ENCODE measurements around the gene ARNT2. TPM values are rescaled to one million over a fixed set of nuclear protein-coding genes. Genes with fewer than 3 reads are reported as not detected.
A peak's percentile ranks its signal among the peaks of the same experiment; 100 is the strongest.
"Not testable (repeated sequence)": the region's sequence is repeated elsewhere in the genome, so short reads cannot be mapped to it uniquely, and the experiment has no call there.

ARNT2 gene
- total RNA-seq (2014; rRNA removed; shearing (Covaris generic)) = 2.2 and 3.1 TPM in 2 replicates

DNA sequence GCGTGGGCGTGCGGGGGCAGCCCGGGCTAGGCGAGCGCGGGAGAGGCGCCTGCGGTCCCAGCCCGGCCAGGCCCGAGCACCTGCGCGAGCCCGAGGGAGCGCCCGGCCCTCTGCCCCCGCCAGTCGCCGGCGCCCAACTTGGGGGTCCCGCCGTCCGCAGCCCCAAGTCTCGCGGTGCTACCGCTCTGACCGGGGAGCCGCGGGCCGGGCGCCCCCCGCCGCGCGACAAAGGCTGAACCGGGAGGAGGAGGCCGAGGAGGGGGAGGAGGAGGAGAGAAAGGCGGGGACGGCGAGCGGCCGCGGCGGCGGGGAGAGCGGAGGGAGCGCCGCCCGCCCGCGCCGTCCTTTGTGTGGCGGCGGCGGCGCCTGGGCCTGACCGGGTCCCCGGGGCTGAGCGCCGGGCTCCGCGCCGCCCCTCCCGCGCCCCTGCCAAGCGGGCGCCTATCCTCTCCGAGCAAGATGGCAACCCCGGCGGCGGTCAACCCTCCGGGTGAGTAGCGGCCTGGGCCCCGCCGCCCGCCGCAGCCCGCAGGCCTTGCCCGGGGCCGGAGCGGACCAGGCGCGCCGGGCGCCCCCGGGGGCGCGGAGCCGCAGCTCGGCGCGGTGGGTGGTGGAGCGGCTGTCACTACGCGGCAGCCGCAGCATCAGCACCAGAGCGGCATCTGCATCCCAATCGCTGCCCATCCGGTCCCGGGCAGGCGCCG is at the start of gene ARNT2:
ARNT2 (plus strand) TSS at position 326 of the 704 bp plus-strand sequence; CDS start at position 460, 134 bp downstream.
- DNase-seq (ENCODE audit: low read depth) = no peak

GRCh38 chr15:80367094-80367493 is 37.1 kb upstream of the ARNT2 start:
- peak; percentile 15 for DNase-seq (ENCODE audit: low read depth)

DNA sequence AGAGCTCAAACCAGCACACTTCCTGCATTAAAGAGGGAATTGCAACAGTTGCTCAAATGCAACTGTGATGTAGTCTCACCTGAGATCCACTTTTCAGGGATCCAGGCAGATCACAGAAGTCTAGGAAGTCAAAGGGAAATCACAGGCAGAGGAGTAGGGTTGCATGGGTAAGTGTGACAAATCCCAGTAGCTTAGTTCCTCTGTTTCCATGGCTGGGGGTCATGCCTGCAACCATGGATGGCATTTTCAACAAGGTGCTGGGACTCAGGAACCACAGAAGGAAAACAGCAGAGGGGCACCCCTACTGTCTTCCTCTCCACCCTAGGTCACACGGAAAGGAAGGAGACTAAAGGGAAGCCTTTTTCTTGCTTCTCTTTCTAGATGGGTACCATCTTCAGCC is 36.5 kb upstream of the ARNT2 start:
- DNase-seq (ENCODE audit: low read depth) = no peak

- no peak for DNase-seq (ENCODE audit: low read depth)
Measured at GRCh38 chr15:80371924-80372323, 32.3 kb upstream of the ARNT2 start.

GRCh38 chr15:80374441-80374840 is 29.7 kb upstream of the ARNT2 start:
- DNase-seq (ENCODE audit: low read depth) = no peak

DNA sequence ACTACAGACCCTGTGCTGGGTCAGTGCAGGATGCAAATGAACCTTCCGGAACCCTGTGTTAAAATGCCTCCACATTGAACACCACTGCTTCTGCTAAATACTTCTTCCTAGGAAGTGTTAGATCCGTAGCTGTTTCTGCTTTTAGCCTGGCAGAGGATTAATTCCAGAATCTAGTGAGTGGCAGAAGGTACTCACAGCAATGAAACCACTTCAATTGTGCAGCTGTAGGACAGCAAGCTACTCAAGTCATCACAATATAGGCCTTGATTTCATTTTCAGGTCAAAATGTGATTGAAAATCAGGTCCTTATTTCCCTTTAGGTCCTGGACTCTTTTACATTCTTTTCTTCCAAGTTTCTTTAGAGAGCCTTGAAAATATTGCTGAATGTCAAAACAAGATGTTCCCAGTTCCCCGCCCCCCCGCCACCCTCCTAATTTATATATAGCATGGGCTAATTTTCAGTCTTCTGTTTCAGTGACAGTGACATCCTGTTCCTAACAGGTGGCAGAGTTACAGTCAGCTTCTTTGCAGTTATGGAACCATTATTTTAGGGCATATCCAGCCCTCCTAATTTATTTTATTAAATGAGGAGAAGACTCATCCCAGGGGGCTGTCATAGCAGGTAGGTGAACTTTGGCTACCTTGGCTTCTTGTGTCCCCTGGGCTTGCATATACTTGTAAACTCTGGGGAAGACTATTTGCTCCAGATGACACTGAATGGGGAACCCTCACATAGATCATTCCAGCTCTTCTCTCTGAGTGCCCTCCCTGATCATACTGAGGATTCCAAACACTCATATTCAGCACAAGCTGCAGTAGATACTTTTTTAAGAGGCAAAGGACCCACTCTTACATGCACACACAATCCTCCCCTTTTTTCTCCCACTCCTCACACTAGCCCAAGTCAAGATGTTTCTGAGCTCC is 28.0 kb upstream of the ARNT2 start:
- DNase-seq (ENCODE audit: low read depth) = no peak

GRCh38 chr15:80379693-80380092 is 24.5 kb upstream of the ARNT2 start:
- DNase-seq (ENCODE audit: low read depth) = no peak

DNA sequence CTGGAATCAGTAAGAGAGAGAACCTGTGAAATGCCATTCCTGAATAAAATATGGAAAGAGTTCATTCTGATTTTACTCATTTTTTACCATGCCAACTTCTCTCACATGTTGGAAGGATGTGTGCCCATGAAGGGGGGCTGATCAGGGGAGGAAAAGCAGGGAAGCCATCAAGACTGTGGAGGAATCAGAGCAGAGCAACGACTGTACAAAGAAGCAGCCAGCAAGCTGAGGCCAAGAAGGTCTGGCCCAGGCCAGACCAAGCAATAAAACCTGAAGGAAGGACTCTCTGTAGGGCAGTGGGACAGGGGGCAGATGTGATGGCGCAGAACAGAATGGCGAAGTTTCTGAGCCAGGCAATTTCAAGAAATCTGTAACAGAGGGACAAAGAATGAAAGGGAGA is 24.0 kb upstream of the ARNT2 start:
- no peak for DNase-seq (ENCODE audit: low read depth)

GRCh38 chr15:80382285-80382684 is 21.9 kb upstream of the ARNT2 start:
- DNase-seq (ENCODE audit: low read depth) = no peak

GRCh38 chr15:80384432-80384831 is 19.8 kb upstream of the ARNT2 start:
- DNase-seq (ENCODE audit: low read depth) = no peak

DNA sequence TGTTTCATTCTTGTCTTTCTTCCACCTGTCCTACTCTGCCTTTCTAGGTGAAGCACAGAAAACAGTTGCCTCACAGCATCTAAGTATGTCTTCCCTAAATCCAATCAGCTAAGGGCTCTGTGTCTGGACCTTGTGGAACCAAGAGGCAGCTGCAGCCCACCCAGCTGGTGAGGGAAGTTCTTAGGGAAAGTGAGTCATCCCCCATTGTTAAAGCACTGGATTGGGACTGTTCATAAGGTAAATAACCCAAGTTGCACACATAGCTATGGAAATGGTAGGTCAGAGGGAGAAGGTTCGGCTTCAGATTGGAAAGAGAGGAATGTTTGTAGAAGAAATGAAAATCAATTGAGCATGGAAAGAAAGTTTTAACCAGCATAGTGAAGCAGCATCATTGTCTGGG is 18.0 kb upstream of the ARNT2 start:
- DNase-seq (ENCODE audit: low read depth) = no peak

- DNase-seq (ENCODE audit: low read depth) = no peak
Measured at GRCh38 chr15:80388326-80388725, 15.9 kb upstream of the ARNT2 start.

DNA sequence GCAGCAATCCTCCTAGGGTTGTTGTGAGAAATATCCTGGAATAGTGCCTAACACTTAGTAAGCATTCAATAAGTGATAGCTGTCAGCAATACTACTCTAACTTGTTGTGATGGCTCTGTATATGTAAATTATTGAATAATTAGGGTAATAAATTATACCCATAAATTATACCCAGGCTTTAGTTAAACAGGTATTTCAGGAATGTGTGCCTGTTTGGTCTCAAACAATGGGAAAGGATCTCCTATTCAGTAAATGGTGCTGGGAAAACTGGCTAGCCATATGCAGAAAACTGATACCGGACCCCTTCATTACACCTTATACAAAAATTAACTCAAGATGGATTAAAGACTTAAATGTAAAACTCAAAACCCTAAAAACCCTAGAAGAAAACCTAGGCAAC is 14.8 kb upstream of the ARNT2 start:
- no peak for DNase-seq (ENCODE audit: low read depth)

DNA sequence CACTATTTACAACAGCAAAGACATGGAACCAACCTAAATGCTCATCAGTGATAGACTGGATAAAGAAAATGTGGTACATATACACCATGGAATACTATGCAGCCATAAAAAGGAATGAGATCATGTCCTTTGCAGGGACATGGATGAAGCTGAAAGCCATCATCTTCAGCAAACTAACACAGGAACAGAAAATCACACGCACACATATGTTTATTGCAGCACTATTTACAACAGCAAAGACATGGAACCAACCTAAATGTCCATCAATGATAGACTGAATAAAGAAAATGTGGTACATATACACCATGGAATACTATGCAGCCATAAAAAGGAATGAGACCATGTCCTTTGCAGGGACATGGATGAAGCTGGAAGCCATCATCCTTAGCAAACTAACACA is 13.2 kb upstream of the ARNT2 start:
- not testable (repeated sequence) for DNase-seq (ENCODE audit: low read depth)

GRCh38 chr15:80395616-80396015 is 8.6 kb upstream of the ARNT2 start:
- DNase-seq (ENCODE audit: low read depth) = no peak

GRCh38 chr15:80396096-80396495 is 8.1 kb upstream of the ARNT2 start:
- DNase-seq (ENCODE audit: low read depth) = no peak

- no peak for DNase-seq (ENCODE audit: low read depth)
Measured at GRCh38 chr15:80399508-80399907, 4.7 kb upstream of the ARNT2 start.

DNA sequence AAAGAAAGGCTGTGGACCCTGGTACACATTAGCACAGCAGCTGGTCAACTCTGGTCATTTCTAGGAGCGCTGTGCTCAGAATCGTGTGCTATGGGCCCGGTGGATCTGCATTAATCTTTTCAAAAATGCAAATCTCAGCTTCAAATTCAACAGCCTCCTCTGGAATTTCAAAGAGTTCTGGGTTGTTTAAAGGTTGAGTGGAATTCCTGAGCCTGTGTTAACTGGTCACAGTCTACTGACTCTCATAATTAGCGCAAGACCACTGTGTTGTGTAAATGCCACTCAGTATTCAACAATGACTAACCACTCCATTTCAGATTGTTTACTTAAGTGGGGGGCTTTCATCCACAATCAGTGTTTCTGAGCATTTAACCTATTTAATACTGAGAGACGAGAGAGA is 2.7 kb upstream of the ARNT2 start:
- DNase-seq (ENCODE audit: low read depth) = no peak

GRCh38 chr15:80402339-80402738 is 1.8 kb upstream of the ARNT2 start:
- no peak for DNase-seq (ENCODE audit: low read depth)

DNA sequence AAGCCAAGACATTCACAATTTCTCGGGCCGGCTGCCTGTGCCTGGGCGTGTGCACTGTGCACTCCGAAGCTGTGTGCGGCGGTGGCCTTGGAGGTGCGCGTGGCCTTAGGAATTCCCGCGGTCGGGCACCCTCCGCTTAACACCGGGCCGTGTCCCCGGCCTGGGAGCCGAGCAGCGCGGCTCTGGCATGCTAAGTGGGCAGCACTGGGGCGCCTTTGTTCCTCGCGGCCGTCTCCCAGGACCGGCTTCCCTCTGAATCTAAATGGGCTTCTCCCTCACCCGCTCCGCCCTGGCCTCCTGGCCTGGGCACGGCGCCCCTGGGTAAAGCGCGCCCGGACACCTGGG is 498 bp upstream of the ARNT2 start:
- DNase-seq (ENCODE audit: low read depth) = no peak

DNA sequence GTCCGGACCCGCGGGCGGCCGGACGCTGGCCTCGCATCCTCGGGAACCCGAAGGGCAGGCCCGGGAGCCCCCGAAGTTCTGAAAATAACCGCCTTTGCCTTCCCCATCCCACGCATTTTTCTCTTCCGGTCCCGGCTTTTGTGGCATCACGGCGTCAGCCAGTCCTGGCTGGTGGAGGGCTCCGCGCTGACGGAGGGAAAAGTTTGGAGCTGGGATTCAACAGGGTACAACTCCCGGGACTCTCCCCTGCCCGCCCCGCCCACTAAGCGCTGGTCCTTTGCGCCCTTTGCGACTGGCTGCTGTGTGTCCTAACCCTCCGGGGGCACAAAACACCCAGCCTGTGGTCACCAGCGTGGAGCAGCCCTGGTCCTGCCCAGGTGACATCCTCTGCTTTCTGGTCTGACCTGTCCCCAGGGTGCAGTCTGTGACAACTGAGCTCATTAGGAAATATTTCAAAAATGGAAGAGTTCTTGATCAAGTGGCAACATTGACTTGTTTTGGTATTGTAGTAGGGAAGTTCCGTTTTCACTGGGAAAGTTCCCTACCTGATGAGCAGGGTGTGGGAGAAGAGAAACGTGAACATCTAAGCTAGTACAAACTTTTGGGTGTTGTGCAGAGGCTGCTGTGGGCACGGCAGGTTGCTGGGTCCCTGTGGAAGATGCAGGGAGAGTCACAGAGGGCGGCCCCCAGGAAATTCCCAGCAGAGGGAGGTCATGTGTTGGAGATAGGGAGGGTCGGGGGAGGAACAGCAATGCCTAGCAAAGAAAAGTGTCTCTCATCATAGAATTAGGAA is 775 bp downstream of the ARNT2 start:
- DNase-seq (ENCODE audit: low read depth) = peak; percentile 3

DNA sequence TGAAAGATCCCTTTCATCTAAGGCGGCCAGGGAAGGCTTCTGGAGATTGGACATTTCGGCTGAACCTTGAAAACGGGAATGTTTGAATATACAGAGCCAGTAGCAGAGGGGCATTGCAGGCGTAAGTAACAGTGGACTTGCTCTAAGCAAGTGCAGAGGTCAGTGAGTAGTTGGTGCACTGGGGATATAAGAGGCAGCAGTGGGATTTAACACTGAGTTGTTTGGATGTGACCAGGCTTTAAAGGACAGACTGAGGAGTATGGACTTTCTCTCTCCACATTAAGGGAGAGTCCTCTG is 1.3 kb downstream of the ARNT2 start:
- no peak for DNase-seq (ENCODE audit: low read depth)

- DNase-seq (ENCODE audit: low read depth) = no peak
Measured at GRCh38 chr15:80405970-80406369, 1.8 kb downstream of the ARNT2 start.
